Endothelial cell of umbilical vein (primary cell): Measurements from ENCODE around the gene LRP5. TPM values are rescaled to one million over a fixed set of nuclear protein-coding genes. Genes with fewer than 3 reads are reported as not detected.

Experiments
- BruUV-seq: library from RNA; stranded (reverse); fragments of 400-500 nt; replicated peaks from 2 replicates; lab custom pipeline; 2021; lab: Mats Ljungman, UMichigan
- CTCF ChIA-PET: fragments of 300-600, 350-600 bp; sonication (Branson Sonifier 250); formaldehyde crosslinking; loops from one replicate; lab custom pipeline; 2021; ENCODE audit warnings: antibody characterized with exemption, inconsistent platforms; lab: Charles Lee
- POLR2A ChIA-PET: fragments of 300-600, 350-600 bp; sonication (Branson Sonifier 250); formaldehyde crosslinking; loops from one replicate; lab custom pipeline; 2021; ENCODE audit warnings: antibody characterized with exemption, inconsistent platforms; lab: Charles Lee
- DNase-seq: peaks from one replicate; pipeline ENCODE4 v3.0.0-alpha.2; 2011; ENCODE audit warnings: low read depth, low spot score
- FAIRE-seq: peaks from 2 replicates; lab custom pipeline; 2011; peaks lifted over from hg19 to GRCh38; lab: Jason Lieb, UNC
- H2AFZ ChIP-seq: 2 replicates; pipeline ENCODE4 v1.6.0; 2012; ENCODE audit warnings: low read depth, low read length, control low read depth, inconsistent platforms
- H3K27ac ChIP-seq: 2 replicates; pipeline ENCODE4 v1.5.1; 2011; ENCODE audit warnings: low read depth, mild to moderate bottlenecking, control low read depth, low read length, moderate library complexity; ENCODE audit not compliant: insufficient read depth
- H3K27me3 ChIP-seq, 2 experiments: 2 replicates each; pipeline versions ENCODE4 v1.6.0 to v1.6.1; 2011; ENCODE audit warnings: low read length in 2 of 2, mixed read lengths in 1 of 2; ENCODE audit not compliant: control insufficient read depth in 2 of 2, insufficient read depth in 2 of 2
- H3K36me3 ChIP-seq, 2 experiments: 2 replicates in 1 of 2; 3 replicates in 1 of 2; pipeline ENCODE4 v1.5.1; 2011; ENCODE audit warnings: low read length in 2 of 2, mild to moderate bottlenecking in 1 of 2, moderate library complexity in 1 of 2; ENCODE audit not compliant: control insufficient read depth in 2 of 2, insufficient read depth in 2 of 2; ENCODE audit errors: extremely low read depth in 1 of 2
- H3K4me1 ChIP-seq: 3 replicates; pipeline ENCODE4 v1.5.1; 2011; ENCODE audit warnings: mild to moderate bottlenecking, low read length; ENCODE audit not compliant: control insufficient read depth, insufficient read depth; ENCODE audit errors: extremely low read depth
- H3K4me2 ChIP-seq: 2 replicates; pipeline ENCODE4 v1.6.1; 2011; ENCODE audit warnings: low read length, control low read depth, mixed read lengths; ENCODE audit not compliant: insufficient read depth
- H3K4me3 ChIP-seq, 3 experiments: fragments of 200-600 bp in 1 of 3; sonication (generic), shearing (Covaris generic) in 1 of 3; replicated peaks in 1 of 3; 2 replicates each; pipeline ENCODE4 v1.5.1; 2011 to 2016; ENCODE audit warnings: control low read depth in 3 of 3, low read length in 3 of 3, mild to moderate bottlenecking in 2 of 3, inconsistent platforms in 1 of 3, low read depth in 1 of 3, moderate library complexity in 1 of 3; ENCODE audit not compliant: insufficient read depth in 1 of 3
- H3K79me2 ChIP-seq: 2 replicates; pipeline ENCODE4 v1.6.0; 2012; ENCODE audit warnings: low read length, inconsistent platforms; ENCODE audit not compliant: control insufficient read depth, insufficient read depth
- H3K9ac ChIP-seq: replicated peaks from 2 replicates; pipeline ENCODE3; 2011; ENCODE audit warnings: low read length, control low read depth; ENCODE audit not compliant: insufficient read depth; ENCODE audit errors: extremely low read depth
- H3K9me1 ChIP-seq: replicated peaks from 3 replicates; pipeline ENCODE4 v1.6.0; 2011; ENCODE audit warnings: mild to moderate bottlenecking, low read length; ENCODE audit not compliant: control insufficient read depth, insufficient read depth; ENCODE audit errors: extremely low read depth
- H3K9me3 ChIP-seq: replicated peaks from 2 replicates; pipeline ENCODE4 v1.5.1; 2012; ENCODE audit warnings: low read length, inconsistent platforms; ENCODE audit not compliant: control insufficient read depth, insufficient read depth
- H4K20me1 ChIP-seq: replicated peaks from 2 replicates; pipeline ENCODE3; 2011; ENCODE audit warnings: mild to moderate bottlenecking, low read length; ENCODE audit not compliant: control insufficient read depth, insufficient read depth; ENCODE audit errors: extremely low read depth
- GATA2 ChIP-seq: IDR thresholded peaks from 2 replicates; pipeline ENCODE4 v1.7.0; 2011; ENCODE audit warnings: low read depth, mild to moderate bottlenecking, moderate library complexity, mixed read lengths, low read length; ENCODE audit not compliant: insufficient read length, insufficient read depth
- JUN ChIP-seq: IDR thresholded peaks from 2 replicates; pipeline ENCODE4 v1.6.1; 2011; ENCODE audit warnings: borderline replicate concordance, low read depth; ENCODE audit not compliant: insufficient read length, insufficient read depth
- POLR2A ChIP-seq: IDR thresholded peaks from 2 replicates; pipeline ENCODE4 v1.6.1; 2012; ENCODE audit warnings: low read depth, mild to moderate bottlenecking, control low read depth, low read length
- POLR2AphosphoS5 ChIP-seq: IDR thresholded peaks from 2 replicates; pipeline ENCODE4 v1.6.1; 2012; ENCODE audit warnings: low read depth, mild to moderate bottlenecking, control low read depth, low read length, moderate library complexity; ENCODE audit not compliant: insufficient read depth
- dilution Hi-C: fragments of 300-500 bp; cut with MboI; formaldehyde crosslinking; loops from one replicate; pipeline ENCODE4 v1.15.0; 2019; ENCODE audit warnings: low sequenced_read_pairs; ENCODE audit not compliant: extremely low pct_ligation_motif_present
- intact Hi-C: fragments of 100-400 bp; cut with micrococcal nuclease; formaldehyde crosslinking; loops from one replicate; pipeline ENCODE4 v1.10.0; 2022
- polyA plus RNA-seq, 4 experiments: library from polyadenylated mRNA; depleted of rRNA in 3 of 4; stranded (reverse) in 3 of 4; unstranded in 1 of 4; fragments of >200 nt; gene quantifications; 2 replicates each; pipeline versions ENCODE4 v1.2.1 to v1.2.3, GENCODE V29; 2011 to 2012; ENCODE audit warnings: missing spikeins in 1 of 4
- total RNA-seq: library from RNA; stranded (reverse); gene quantifications from 2 replicates; pipeline ENCODE4 v1.2.3, GENCODE V29; 2021
- TF ChIP-seq, protein P1 (sequence below): IDR thresholded peaks from 2 replicates; pipeline ENCODE4 v1.6.1; 2011; ENCODE audit not compliant: insufficient read depth, insufficient read length
- TF ChIP-seq, protein P2 (sequence below), 2 donors: IDR thresholded peaks; 1 replicate in 1 of 2; 2 replicates in 1 of 2; pipeline ENCODE4 v1.5.1; 2011; ENCODE audit warnings: low read length in 2 of 2, mild to moderate bottlenecking in 2 of 2, moderate library complexity in 2 of 2, control low read depth in 1 of 2, inconsistent platforms in 1 of 2, low read depth in 1 of 2; ENCODE audit not compliant: insufficient read depth in 1 of 2; ENCODE audit errors: extremely low read depth in 1 of 2

The LRP5 gene
- total and polyA plus RNA-seq, 2 donors (not counting 3 experiments of a cell fraction or from before 2014, with no cell fraction given) = 35.1 to 51.8 TPM

DNA sequence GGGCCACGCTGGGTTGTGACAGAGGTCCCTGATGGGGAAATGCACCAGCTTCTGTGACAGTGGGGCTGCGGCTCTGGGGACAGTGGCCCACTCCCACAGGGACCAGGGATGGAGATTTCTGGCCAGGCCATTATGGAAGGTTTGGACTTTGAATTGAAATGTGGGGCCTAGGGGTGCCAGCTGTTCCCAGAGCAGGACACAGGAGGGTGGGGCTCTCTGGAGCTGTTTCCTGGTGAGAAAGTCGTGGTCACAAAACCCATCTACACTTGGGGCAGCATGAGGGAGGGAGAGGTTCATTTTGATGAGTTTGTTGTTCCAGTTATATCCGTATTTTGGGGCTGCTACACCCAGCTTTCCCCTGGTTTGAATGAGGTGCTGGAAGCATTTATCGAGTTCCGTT lies 52.2 kb downstream of the LRP5 start:
- no peaks in the 10 kb centered on the region for H4K20me1 ChIP-seq
- FAIRE-seq (no peak), DNase-seq (no peak)
- no TSS peak for BruUV-seq
- peaks cover 4 to 20% of the 10 kb centered on the region in 2 experiments for H3K36me3 ChIP-seq
- no peak overlapping the region for H3K4me2 ChIP-seq
- H3K9me3 ChIP-seq = no peaks in the 10 kb centered on the region
- no peak overlapping the region for H3K27ac ChIP-seq
- no peak overlapping the region for H2AFZ ChIP-seq
- H3K4me3 ChIP-seq = no peak overlapping the region
- intact Hi-C loops (no loop called here), dilution Hi-C loops (no loop called here)
- no peak overlapping the region for H3K9ac ChIP-seq
- CTCF ChIA-PET = no interaction called here
- no peaks in the 10 kb centered on the region for H3K79me2 ChIP-seq
- no peaks in the 10 kb centered on the region for H3K27me3 ChIP-seq
- POLR2A ChIA-PET = no interaction called here
- no peaks in the 10 kb centered on the region for H3K4me1 ChIP-seq
- H3K9me1 ChIP-seq = no peaks in the 10 kb centered on the region
- TF ChIP-seq, protein P1, sequence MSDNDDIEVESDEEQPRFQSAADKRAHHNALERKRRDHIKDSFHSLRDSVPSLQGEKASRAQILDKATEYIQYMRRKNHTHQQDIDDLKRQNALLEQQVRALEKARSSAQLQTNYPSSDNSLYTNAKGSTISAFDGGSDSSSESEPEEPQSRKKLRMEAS = no peak
- no peak for TF ChIP-seq POLR2AphosphoS5
- TF ChIP-seq GATA2 = no peak
- no peak for TF ChIP-seq JUN
- TF ChIP-seq POLR2A = no peak
- TF ChIP-seq, protein P2, sequence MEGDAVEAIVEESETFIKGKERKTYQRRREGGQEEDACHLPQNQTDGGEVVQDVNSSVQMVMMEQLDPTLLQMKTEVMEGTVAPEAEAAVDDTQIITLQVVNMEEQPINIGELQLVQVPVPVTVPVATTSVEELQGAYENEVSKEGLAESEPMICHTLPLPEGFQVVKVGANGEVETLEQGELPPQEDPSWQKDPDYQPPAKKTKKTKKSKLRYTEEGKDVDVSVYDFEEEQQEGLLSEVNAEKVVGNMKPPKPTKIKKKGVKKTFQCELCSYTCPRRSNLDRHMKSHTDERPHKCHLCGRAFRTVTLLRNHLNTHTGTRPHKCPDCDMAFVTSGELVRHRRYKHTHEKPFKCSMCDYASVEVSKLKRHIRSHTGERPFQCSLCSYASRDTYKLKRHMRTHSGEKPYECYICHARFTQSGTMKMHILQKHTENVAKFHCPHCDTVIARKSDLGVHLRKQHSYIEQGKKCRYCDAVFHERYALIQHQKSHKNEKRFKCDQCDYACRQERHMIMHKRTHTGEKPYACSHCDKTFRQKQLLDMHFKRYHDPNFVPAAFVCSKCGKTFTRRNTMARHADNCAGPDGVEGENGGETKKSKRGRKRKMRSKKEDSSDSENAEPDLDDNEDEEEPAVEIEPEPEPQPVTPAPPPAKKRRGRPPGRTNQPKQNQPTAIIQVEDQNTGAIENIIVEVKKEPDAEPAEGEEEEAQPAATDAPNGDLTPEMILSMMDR (IDR thresholded peaks at IDR 0.05; ENCODE audit: extremely low read depth in 1 of 2, insufficient read depth in 1 of 2, low read depth in 1 of 2, low read length in 2 of 2) = no peak
